ENCODE data around the gene ATXN7L2.
A peak's percentile ranks its signal among the peaks of the same experiment; 100 is the strongest.
"Not testable (repeated sequence)": the region's sequence is repeated elsewhere in the genome, so short reads cannot be mapped to it uniquely, and the experiment has no call there.

Gene ATXN7L2

DNA sequence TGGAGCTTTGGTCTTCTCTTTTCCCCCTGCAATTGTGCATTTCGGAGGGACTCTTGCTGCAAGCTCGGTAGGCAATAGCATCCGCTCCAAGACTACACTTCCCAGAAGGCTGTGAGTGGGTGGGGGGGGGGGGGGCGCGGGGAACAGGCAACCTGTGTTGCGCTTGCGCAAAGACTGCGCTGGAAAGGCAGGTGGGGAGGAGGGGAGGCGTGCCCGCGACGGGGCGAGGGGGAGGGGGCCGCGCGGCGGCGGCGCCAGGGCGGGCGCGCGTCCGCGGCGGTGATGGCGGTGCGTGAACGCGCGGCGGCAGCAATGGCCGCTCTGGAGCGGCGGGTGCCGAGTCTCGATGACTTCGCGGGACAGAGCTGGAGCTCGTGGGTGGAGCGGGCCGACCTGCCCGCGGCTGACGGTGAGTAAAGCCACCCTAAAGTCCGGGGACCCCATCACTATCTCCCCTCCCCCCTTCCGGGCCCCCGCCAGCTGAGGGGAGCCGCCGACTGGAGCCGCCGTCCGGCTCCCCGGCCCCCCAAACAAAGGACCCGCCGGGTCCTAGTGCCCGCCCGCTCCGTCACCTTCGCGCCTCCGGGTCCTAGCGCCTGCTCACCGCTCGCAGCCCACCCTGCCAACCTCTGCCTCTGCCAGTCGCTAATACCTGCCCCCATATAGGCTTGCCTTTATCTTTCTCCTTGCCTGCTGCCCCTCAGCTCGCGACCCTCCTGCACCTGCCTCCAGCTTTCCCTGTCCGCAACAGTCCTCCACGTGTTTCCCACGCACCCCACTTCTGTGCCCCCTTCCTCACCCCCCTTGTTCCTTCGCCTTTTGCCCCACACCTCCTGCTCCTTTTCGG is at the start of gene ATXN7L2:
TSS of gene ATXN7L2 (plus strand) at position 234 of the 847 bp plus-strand sequence. CDS start at position 283, 49 bp downstream.
- DNase-seq (ENCODE audit: low read depth) = peak; percentile 68

GRCh38 chr1:109434484-109434883 is 49.2 kb upstream of the ATXN7L2 start:
- DNase-seq (ENCODE audit: low read depth) = no peak

GRCh38 chr1:109438798-109439297 is 44.9 kb upstream of the ATXN7L2 start:
- peak; percentile 68 for DNase-seq (ENCODE audit: low read depth)

GRCh38 chr1:109441069-109441468 is 42.6 kb upstream of the ATXN7L2 start:
- no peak for DNase-seq (ENCODE audit: low read depth)

DNA sequence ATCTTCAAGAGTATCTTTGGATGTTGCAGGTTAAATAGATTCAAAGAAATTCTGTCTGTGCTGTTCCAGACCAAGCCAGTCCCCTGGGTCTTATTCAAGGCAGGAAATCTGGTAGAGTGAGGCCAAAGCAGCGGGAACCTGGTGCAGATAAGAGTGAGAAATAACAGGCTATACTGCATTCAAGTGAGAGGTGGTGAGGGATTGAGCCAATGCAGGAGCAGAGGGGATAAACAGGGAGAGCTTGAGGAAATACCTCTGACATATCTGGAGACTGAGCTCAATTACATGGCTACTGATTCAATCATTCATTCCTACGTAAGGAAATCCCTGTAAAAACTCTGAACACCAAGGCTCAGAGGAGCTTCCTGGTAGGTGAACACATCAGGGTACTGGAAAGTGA is 40.2 kb upstream of the ATXN7L2 start:
- no peak for DNase-seq (ENCODE audit: low read depth)

- no peak for DNase-seq (ENCODE audit: low read depth)
Measured at GRCh38 chr1:109444346-109444745, 39.4 kb upstream of the ATXN7L2 start.

DNA sequence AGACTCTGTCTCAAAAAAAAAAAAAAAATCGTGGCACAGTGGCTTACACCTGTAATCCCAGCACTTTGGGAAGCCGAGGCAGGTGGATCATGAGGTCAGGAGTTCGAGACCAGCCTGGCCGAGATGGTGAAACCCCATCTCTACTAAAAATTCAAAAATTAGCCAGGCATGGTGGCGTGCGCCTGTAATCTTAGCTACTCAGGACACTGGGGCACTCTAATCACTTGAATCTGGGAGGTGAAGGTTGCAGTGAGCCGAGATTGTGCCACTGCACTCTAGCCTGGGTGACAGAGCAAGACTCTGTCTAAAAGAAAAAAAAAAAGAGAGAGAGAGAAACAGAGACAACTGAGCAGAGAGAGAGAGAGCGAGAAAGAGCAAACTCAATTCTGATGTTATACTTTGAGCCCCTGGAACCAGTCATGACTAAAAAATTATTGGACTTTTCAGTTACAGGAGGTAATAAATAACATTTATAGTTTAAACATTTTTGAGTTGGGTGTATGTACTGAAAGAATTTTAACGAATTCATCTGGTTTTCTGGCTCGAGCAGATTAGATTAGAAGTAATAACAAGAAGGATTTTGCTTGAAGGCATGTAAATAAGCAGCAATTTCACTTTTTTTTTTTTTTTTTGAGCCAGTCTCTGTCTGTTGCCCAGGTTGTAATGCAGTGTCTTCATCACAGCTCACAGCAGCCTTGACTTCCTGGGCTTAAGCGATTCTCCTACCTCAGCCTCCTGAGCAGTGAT is 37.6 kb upstream of the ATXN7L2 start:
- not testable (repeated sequence) for DNase-seq (ENCODE audit: low read depth)

GRCh38 chr1:109447524-109447923 is 36.2 kb upstream of the ATXN7L2 start:
- no peak for DNase-seq (ENCODE audit: low read depth)

DNA sequence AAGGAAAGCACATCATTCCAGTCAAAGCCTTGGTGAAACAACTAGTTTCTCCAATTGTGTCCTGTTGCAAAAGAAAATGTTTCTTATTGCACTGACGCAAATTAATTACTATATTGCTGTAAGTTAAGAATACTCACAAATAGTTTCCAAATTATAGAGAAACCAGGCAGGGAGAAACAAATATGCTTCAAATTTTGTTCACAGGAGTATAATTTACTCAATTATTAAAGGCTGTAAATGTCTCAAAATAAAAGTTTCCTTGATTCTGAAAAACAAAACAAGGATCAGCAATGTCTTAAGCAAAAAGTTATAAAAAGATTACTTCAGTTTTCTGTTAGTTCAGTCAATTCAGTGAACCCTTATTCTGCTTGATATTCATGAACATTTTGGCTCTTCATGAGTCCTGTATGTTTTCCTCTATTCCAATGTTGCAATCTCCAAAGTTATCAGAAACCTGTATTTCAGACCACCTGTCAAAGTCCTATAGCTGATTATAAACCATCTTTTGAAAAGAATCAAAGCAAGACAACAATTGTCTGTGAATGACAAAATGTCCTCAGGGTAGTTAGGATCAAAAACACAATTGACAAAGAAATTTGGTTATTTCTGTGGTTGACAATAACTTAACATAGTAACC is 29.1 kb upstream of the ATXN7L2 start:
- DNase-seq (ENCODE audit: low read depth) = no peak

- no peak for DNase-seq (ENCODE audit: low read depth)
Measured at GRCh38 chr1:109457819-109458218, 25.9 kb upstream of the ATXN7L2 start.

GRCh38 chr1:109466125-109466451 is 17.6 kb upstream of the ATXN7L2 start:
- no peak for DNase-seq (ENCODE audit: low read depth)

DNA sequence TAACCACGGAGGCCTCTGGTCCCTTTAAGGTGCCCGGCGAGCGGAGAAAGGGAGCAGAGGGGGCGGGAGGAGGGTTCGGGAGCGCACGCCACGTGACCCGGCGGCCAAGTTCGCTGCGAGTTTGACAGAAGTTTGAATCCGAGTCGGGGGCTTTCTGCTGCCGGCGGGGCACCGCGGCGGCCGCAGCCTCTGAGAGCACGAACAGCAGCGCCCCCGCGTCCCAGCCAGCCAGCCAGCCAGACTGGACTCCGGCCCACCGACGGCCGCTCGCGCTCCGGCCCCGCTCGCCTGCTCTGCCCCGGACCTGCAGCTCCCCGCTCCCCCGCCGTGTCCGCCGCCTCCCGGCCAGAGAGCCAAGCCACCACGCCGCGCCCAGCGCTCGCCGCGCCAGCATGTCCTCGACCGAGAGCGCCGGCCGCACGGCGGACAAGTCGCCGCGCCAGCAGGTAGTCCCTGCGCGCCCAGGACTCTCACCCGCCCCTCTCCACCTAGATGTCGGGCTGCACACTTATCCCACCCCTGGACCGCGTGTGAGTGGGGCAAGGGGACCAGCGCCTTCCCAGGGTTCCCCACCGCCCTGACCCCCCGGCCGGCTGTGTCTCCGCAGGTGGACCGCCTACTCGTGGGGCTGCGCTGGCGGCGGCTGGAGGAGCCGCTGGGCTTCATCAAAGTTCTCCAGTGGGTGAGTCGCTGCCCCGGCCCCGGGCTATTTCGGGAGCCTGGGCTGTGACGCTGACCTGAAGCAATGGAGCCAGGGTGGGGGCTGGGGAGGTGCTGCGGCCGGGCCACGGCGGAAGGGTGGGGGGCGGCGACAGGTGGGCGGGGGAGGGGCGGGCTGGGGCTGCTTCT is 17.0 kb upstream of the ATXN7L2 start, which contains the start of gene SYPL2:
TSS of gene SYPL2 (plus strand) at position 95 of the 849 bp plus-strand sequence. CDS start at position 393, 298 bp downstream.
- no peak for DNase-seq (ENCODE audit: low read depth)

DNA sequence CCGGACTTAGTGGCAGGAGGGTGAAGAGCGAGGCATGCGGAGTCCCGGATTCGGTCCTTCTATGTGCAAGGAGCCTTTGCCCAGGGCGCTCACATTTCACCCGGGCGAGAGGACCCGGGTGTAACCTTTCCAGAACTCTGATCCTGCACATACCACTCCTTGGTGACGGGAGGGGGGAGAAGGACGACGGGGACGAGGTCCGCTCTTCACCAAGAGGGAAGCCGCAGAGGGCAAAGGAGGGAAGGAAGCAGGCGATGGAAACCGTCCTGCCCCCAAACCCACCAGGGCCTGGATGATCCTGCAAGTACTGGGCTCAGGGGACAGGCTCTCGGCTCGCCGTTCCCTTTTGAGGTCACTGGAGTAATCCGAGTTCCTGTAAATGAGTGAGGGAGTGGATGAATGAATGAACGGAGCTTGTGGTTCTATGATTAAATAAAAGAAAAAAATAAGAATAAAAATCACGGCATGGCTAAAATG is 16.4 kb upstream of the ATXN7L2 start:
- no peak for DNase-seq (ENCODE audit: low read depth)

DNA sequence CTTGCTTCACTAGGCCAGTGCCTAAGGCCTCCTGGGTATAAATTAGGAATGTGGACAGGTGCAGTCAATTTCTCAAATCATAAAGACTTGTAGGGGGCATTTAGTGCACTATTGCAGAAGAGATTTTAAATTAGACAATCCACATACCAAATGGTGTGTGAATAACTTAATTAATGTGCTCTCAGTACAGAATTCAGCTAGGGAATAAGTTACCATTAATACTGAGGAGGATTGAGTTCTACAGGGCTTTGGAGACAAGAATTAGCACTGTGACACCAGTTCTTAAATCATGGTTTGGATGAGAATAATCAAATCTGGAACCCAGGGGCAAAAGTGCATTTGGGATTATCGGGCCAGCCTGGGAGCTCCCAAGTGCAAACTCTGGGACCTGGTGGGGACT is 15.6 kb upstream of the ATXN7L2 start:
- no peak for DNase-seq (ENCODE audit: low read depth)

GRCh38 chr1:109468903-109469302 is 14.8 kb upstream of the ATXN7L2 start:
- no peak for DNase-seq (ENCODE audit: low read depth)

DNA sequence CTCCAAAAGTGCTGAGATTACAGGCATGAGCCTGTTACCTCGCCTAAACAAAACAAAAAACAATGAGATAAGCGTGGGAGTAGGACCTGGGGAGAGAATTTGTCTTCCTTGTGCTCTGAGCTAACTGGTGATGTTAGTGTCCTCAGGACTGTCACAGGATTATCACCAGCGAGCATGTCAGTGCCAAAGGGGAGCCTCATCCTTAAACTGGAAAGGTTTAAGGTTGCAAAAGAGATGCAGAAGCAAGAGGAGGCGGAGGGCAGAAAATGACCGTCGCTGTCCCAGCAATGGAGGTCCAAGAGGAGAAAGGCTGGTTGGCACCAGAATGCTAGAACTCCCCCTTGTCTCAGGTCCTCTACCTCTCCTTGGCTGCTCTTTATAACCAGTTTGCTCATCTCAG is 13.5 kb upstream of the ATXN7L2 start:
- no peak for DNase-seq (ENCODE audit: low read depth)

DNA sequence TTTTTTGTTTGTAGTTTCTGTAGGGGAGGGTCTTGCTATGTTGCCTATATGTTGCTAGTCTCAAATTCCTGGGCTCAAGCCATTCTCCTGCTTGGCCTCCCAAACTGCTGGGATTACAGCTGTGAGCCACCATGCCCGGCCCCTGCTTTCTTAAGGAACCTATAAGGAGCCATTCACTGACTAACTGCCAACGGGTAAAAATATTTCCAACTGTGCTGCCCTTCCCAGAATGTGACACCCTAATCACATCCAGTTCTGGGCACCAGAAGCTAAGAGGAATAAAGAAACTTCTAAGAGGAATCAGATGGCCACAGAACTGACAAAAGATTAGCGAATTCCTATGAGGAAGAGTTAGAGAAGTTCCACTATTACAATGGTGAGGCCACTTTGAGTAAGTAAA is 10.9 kb upstream of the ATXN7L2 start:
- no peak for DNase-seq (ENCODE audit: low read depth)

DNA sequence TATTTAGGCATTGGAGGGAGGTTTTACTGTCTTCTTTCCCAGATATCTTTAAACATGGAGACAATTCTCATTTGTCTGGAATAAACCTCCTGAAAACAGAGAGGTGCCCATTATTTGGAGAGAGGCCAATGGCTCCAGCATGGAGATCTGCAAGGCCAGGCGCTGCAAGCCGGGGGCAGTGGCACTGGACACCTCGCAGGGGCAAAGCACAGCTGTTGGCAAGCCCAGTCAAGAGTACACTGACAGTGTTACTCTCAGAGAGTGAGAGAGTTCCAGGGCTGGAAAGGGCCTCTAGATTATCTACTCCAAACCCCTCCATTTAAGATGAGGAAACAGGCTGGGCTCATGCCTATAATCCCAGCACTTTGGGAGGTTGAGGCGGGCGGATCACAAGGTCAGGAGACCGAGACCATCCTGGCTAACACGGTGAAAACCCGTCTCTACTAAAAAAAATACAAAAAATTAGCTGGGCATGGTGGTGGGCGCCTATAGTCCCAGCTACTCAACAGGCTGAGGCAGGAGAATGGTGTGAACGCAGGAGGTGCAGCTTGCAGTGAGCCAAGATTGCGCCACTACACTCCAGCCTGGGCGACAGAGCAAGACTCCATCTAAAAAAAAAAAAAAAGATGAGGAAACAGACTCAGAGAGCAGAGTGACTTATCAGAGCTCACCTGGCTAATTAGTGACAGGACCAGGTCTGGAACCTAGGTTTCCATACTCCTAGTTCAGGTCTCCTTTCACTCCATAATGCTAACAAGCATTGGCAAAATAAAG is 10.2 kb upstream of the ATXN7L2 start:
- DNase-seq (ENCODE audit: low read depth) = not testable (repeated sequence)

DNA sequence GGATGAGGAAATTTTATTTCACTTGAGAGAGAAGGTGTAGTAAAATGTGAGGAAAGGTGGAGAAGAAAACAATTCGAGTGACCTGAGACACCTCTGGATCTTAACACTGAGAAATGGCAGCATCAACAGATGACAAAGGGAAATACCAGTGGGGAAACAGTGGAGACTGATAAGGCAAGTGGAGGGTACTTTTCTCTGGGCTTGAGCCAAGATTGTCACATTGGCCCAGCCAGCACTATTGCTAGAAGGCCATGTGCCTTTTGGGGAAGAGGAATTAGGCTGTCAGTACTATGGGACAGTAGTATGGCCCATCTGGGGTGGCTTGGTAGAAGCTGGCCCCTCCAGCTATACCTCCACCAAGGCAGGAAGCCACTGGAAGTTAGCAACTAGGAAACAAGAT is 9.0 kb upstream of the ATXN7L2 start:
- DNase-seq (ENCODE audit: low read depth) = no peak

GRCh38 chr1:109475261-109475660 is 8.4 kb upstream of the ATXN7L2 start:
- DNase-seq (ENCODE audit: low read depth) = no peak

GRCh38 chr1:109476825-109477224 is 6.9 kb upstream of the ATXN7L2 start:
- DNase-seq (ENCODE audit: low read depth) = no peak
